Iris pigment epithelial cell (primary cell): ENCODE results near the gene TNS2.
A peak's percentile ranks its signal among the peaks of the same experiment; 100 is the strongest.

Experiments
- DNase-seq: peaks from one replicate; pipeline ENCODE4 v3.0.0-alpha.2; 2011; ENCODE audit warnings: low read depth

The TNS2 gene

DNA sequence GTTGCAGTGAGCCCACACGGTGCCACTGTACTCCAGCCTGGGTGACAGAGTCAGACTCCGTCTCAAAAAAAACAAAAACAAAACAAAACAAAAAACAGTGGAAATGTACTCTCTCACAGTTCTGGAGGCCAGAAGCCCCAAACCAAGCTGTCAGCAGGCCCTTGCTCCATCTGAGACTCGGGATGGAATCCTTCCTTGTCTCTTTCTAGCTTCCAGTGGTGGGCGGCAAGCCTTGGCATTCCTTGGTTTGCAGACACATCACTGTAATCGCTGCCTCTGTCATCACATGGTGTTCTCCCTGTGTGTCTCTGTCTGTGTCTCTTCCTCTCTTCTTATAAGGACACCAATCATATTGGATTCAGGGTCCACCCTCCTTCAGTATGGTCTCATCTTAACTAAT is 6.4 kb downstream of the TNS2 start:
- no peak for DNase-seq

DNA sequence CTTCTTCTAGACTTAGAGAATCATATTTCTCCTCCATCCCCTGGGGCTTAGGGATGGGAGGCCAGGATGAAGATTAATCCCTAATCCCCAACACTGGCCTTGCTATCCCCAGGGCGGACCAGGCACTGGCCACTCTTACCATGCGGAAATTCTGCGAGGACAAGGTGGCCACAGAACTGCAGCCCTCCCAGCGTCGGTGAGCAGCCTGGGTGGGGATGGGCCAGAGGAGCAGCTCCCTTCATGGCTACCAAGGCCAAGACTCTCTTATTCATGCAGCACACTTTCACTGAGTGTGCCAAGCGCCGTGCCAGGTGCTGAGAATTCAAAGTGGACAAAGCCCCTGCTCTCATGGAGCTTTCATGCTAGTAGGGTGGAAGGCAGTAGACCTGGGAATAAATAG is 7.0 kb downstream of the TNS2 start:
- no peak for DNase-seq

- DNase-seq: no peak
These were observed 8.1 kb downstream of the TNS2 start for GRCh38 chr12:53057816-53058500.

DNA sequence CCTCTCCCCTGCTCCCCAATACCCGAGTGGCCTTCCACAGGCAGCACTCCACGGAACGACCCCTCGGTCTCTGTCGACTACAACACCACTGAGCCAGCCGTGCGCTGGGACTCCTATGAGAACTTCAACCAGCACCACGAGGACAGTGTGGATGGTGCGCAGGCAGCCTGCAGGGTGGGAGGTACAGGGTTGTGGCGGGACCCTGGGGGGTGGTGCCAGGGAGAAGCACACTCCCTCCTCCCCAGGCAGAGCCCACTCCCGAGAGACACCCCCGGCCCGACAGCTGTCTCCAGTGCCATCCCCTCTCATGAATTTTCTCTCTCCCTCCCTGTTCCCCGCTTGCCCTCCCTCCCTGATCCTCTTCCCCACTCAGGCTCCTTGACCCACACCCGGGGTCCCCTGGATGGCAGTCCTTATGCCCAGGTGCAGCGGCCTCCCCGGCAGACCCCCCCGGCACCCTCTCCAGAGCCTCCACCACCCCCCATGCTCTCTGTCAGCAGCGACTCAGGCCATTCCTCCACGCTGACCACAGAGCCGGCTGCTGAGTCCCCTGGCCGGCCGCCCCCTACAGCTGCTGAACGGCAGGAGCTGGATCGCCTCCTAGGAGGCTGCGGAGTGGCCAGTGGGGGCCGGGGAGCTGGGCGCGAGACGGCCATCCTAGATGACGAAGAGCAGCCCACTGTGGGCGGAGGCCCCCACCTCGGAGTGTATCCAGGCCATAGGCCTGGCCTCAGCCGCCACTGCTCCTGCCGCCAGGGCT is 9.0 kb downstream of the TNS2 start:
- DNase-seq: no peak

DNA sequence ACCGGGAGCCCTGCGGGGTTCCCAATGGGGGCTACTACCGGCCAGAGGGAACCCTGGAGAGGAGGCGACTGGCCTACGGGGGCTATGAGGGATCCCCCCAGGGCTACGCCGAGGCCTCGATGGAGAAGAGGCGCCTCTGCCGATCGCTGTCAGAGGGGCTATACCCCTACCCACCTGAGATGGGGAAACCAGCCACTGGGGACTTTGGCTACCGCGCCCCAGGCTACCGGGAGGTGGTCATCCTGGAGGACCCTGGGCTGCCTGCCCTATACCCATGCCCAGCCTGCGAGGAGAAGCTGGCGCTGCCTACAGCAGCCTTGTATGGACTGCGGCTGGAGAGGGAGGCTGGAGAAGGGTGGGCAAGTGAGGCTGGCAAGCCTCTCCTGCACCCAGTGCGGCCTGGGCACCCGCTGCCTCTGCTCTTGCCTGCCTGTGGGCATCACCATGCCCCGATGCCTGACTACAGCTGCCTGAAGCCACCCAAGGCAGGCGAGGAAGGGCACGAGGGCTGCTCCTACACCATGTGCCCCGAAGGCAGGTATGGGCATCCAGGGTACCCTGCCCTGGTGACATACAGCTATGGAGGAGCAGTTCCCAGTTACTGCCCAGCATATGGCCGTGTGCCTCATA is 9.7 kb downstream of the TNS2 start:
- no peak for DNase-seq

DNA sequence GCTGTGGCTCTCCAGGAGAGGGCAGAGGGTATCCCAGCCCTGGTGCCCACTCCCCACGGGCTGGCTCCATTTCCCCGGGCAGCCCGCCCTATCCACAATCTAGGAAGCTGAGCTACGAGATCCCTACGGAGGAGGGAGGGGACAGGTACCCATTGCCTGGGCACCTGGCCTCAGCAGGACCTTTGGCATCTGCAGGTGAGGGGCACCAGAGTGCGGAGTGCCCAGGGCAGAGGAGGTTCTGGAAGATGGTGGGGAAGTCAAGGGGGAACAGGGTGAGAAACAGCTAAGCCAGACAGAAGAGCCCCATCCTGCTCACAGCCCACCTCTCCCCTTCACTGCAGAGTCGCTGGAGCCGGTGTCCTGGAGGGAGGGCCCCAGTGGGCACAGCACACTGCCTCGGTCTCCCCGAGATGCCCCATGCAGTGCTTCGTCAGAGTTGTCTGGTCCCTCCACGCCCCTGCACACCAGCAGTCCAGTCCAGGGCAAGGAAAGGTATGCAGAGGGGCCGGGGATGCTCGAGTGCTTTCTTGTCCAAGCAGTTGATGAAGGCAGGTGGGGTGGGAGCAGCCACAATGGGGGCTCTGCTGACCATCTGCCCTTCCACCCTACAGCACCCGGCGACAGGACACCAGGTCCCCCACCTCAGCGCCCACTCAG is 10.3 kb downstream of the TNS2 start:
- DNase-seq: no peak

DNA sequence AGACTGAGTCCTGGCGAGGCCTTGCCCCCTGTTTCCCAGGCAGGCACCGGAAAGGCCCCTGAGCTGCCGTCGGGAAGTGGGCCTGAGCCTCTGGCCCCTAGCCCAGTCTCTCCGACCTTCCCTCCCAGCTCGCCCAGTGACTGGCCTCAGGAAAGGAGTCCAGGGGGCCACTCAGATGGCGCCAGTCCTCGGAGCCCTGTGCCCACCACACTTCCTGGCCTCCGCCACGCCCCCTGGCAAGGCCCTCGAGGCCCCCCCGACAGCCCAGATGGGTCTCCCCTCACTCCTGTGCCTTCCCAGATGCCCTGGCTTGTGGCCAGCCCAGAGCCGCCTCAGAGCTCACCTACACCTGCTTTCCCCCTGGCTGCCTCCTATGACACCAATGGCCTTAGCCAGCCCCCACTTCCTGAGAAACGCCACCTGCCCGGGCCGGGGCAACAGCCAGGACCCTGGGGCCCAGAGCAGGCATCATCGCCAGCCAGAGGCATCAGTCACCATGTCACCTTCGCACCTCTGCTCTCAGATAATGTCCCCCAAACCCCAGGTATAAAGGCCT is 10.9 kb downstream of the TNS2 start:
- DNase-seq: no peak

DNA sequence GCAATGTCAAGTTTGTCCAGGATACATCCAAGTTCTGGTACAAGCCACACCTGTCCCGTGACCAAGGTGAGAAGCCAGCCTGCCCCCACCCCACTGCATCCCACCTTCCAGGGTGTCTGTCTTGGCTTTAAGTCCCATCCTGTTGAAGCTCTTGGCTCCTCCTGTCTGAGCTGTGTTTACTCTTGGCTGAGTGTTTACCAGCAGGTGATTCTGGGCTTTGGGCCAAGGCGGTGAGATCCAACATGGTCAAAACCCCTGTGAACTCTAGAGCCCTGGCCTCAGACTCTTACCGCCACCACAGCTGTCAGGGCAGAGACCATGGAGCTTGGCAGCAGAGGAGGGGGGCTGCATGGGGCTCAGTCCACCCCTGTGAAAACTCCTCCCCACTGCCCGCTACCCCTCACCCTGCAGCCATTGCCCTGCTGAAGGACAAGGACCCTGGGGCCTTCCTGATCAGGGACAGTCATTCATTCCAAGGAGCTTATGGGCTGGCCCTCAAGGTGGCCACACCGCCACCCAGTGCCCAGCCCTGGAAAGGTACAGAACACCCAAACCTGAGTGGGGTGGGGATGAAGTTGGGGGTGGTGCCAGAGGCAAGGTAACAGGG is 11.6 kb downstream of the TNS2 start:
- DNase-seq: no peak

DNA sequence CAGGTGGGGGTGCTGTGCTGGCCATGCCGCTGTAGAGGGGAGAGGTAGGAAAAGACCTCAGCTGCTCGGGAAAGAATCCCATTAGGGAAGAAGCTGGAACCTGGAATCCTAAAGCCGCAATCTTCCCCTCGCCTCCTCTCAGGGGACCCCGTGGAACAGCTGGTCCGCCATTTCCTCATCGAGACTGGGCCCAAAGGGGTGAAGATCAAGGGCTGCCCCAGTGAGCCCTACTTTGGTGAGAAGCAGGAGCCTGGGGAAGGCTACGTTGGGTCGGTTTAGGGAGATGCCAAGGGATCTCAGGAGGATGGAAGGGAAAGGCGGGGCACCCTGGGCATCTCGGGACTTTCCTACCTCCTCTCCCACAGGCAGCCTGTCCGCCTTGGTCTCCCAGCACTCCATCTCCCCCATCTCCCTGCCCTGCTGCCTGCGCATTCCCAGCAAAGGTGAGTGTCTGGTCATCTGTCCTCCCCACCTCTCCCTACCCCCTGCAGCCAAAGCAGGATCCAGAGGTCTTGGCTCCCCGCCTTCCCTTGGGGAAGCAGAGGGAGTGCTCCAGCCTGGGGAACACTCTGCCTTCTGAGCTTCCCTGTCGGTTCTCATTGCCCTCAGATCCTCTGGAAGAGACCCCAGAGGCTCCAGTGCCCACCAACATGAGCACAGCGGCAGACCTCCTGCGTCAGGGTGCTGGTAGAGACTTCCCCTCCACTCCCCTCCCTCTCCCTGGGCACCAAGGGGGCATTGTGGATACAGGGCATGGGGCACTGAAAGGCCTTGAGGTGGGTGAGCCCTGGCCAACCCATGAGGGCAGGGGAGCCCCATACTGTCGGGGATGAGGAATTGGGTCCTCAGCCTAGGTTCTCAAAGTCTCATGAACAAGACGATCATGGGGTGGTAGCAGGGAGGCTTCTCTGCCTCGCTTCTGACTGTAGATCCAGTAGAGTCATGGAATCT is 12.4 kb downstream of the TNS2 start:
- no peak for DNase-seq

DNA sequence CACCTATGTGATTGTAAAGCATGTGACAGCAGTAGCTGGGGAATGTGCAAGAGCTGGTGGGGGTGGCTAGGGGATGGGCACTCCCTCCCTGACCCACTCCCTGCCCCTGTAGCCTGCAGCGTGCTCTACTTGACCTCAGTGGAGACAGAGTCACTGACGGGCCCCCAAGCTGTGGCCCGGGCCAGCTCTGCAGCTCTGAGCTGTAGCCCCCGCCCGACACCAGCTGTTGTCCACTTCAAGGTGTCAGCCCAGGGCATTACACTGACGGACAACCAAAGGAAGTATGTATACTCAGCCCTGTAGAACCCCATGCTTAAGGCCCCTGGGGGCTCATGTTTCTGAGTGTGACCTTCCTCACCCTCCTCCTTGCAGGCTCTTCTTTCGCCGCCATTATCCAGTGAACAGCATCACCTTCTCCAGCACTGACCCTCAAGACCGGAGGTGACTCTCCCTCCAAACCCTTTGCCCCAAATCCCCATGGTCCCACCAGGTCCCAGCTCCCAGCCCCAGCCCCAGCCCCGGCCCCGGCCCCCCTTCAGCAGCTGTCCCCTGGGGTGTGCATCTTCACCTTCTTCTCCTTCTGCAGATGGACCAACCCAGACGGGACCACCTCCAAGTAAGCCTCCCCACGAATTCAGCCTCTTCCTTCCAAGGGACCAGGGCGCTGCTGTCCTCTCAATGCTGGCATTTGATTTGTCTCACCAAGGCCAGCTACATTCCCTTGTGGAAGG is 13.3 kb downstream of the TNS2 start:
- DNase-seq: no peak

GRCh38 chr12:53063708-53064612 is 14.1 kb downstream of the TNS2 start:
- DNase-seq: no peak

GRCh38 chr12:53064613-53065436 is 15.0 kb downstream of the TNS2 start:
- DNase-seq: no peak

GRCh38 chr12:53065470-53065869 is 15.6 kb downstream of the TNS2 start:
- no peak for DNase-seq

GRCh38 chr12:53065975-53066931 is 16.4 kb downstream of the TNS2 start:
- peak; percentile 70 for DNase-seq

DNA sequence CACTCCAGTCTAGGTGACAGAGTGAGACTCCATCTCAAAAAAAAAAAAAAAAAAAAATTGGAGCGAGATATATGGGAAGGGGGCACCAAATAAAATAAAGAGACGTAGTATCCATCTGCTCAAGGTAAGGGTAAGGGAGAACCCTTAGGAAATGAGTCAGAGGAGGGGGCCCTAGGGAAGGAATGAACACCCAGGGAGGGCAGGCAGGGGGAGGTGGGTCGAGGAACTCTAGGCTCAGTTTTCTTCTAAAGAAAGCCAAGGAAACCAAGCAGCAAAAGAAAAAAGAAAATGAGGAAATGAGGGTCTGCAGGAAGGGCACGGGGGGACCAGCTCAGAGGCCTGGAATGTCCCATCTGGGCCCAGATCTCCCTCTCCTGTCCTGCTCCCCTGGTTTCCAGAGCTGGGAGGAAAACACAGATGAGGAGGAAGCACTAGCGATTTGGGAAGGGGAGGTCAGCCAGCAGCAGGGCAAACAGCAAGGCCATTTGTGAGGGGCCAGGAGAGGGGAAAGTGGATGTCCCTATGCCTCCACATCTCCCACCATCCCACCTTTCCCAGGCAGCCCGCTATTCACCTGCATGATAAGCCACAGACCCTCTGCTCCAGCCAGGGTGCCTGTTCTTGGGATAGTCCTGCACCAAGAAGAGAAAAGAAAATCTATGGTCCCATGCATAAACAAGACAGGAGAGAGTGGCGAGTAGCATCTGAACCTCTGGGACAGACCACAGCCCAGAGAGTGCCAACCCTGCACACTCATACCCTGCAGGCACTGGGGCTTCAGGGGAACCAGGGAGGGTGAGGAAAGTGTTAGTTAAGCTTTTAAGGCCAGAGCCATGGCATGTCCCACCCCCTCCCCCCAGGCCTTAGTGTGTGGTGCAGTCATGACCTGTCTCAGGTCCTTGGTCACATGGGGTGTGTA is 17.5 kb downstream of the TNS2 start:
- no peak for DNase-seq
